KOPT-K1 (cell line): ENCODE data around the gene ADGRV1.

Experiments
- H3K27ac ChIP-seq: fragments of 200-600 bp; sonication (generic); 2 replicates; pipeline ENCODE4 v1.5.1; 2016; ENCODE audit warnings: antibody characterized with exemption, mild to moderate bottlenecking, low read depth, low read length; ENCODE audit not compliant: poor library complexity, severe bottlenecking
- H3K36me3 ChIP-seq: fragments of 200-600 bp; sonication (generic); 2 replicates; pipeline ENCODE4 v1.5.1; 2017; ENCODE audit warnings: antibody characterized with exemption, mild to moderate bottlenecking, low read length, moderate library complexity; ENCODE audit not compliant: insufficient read depth
- H3K9me3 ChIP-seq: fragments of 200-600 bp; sonication (generic); 2 replicates; pipeline ENCODE4 v1.5.1; 2017; ENCODE audit warnings: antibody characterized with exemption, low read length, mild to moderate bottlenecking; ENCODE audit not compliant: insufficient read depth, poor library complexity, severe bottlenecking

ADGRV1 gene

GRCh38 chr5:90558344-90559192 lies at the start of gene ADGRV1:
Gene ADGRV1 (plus strand): TSS chr5:90558797. CDS start chr5:90558896, 99 bp downstream.
- no peaks in the 10 kb centered on the region for H3K9me3 ChIP-seq
- H3K27ac ChIP-seq, result no peak within 1 kb of the TSS
- H3K36me3 ChIP-seq, result no peaks in the 10 kb centered on the region

DNA sequence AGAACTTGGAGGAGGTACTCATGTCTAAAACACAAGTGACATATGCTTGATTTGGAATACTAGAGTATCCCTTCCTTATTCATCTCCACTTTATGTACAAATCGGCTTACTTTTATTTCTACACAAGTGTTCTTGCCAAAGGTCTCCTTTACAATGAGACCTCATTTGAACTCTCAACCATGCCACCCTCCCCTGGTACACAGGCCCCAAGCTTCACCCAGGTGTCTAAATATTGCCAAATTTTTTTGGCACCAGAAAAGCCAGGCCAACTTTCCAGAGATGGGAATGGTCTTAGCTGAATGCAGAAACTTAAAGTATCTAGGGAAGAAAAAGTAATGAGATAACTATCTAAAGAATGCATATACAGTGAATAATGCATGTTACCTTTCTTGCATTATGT lies 48.2 kb upstream of the ADGRV1 start:
- Histone ChIP-seq H3K27ac (no peak overlapping the region), H3K9me3 (no peaks in the 10 kb centered on the region), H3K36me3 (peaks cover 5% of the 10 kb centered on the region)

GRCh38 chr5:90514520-90514919 lies 44.1 kb upstream of the ADGRV1 start:
- Histone ChIP-seq H3K36me3 (peaks cover 22% of the 10 kb centered on the region), H3K9me3 (no peaks in the 10 kb centered on the region), H3K27ac (no peak overlapping the region)

- Histone ChIP-seq H3K27ac (no peak overlapping the region), H3K36me3 (peaks cover 60% of the 10 kb centered on the region), H3K9me3 (no peaks in the 10 kb centered on the region)
These were observed 39.9 kb upstream of the ADGRV1 start for GRCh38 chr5:90518661-90519060.

DNA sequence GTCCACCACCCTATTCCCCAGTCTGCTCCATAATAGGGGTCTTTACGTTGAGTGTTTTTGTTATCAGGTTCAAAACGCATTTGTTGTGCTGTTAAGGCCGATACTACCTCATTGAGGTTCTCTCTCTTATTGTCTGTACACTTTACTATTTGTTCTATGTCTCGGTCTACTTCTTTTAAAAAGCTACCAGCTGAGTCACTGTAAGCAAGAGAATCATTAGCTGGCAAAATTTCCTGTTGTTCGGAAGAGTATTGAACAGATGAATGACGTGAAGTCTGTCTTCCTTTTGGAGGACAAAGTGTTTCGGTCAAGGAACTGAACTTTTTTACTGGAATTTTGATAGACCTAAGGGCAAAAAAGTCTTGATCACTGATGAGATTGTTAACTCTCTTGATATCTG lies 39.5 kb upstream of the ADGRV1 start:
- Histone ChIP-seq H3K9me3 (no peaks in the 10 kb centered on the region), H3K36me3 (peaks cover 64% of the 10 kb centered on the region), H3K27ac (no peak overlapping the region)

- H3K27ac ChIP-seq, result peak overlapping the region; percentile 68
- peaks cover 19% of the 10 kb centered on the region for H3K36me3 ChIP-seq
- H3K9me3 ChIP-seq, result no peaks in the 10 kb centered on the region
These were observed 29.9 kb upstream of the ADGRV1 start for GRCh38 chr5:90528601-90529193.

- H3K27ac ChIP-seq, result peak within 1 kb of the TSS; percentile 68
- no peaks in the 10 kb centered on the region for H3K9me3 ChIP-seq
- H3K36me3 ChIP-seq, result peaks cover 13% of the 10 kb centered on the region
These were observed 29.2 kb upstream of the ADGRV1 start, which contains the start of gene LYSMD3 for GRCh38 chr5:90529194-90529938. Gene LYSMD3 (minus strand): TSS chr5:90529584. CDS start chr5:90525289, 4,295 bp downstream.

DNA sequence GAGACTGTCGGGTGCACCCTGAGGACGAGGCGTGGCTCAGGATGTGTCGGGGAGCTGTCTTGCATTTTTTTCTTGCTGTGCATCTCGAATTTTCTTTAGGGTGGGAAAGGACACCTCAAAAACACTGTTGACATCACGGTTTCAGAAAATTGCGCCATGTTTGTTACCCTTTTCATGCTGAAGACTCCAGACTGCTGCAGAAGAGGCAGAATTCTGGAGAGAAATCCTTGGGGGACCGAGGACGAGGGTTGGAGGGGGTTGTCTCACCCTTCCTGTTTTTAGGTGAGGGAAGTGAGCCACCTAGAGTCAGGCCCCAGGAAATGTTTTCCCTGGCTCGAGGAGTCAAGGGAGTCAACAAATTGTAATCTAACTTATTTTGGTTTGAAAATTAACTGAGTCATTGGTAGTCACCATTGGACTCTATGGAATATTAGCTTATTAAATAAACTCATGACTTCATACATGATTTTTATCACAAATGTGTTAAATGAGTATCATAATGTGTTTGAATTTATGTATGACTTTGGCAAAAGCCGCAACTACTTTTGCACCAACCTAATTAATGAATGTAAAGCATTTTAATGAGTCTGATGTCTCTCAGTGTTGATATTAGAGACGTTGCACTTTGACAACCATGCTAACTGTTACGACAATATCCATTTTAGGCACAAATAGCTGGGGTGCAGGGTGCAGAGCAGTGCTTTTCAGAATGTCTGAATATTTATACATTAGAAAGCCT lies 28.5 kb upstream of the ADGRV1 start:
- Histone ChIP-seq H3K27ac (peak overlapping the region; percentile 68), H3K9me3 (no peaks in the 10 kb centered on the region), H3K36me3 (peaks cover 5% of the 10 kb centered on the region)

- no peak overlapping the region for H3K27ac ChIP-seq
- no peaks in the 10 kb centered on the region for H3K9me3 ChIP-seq
- H3K36me3 ChIP-seq, result 0 out of 2 replicates have a peak, but pooled peaks cover 4% of the 10 kb centered on the region
These were observed 27.7 kb upstream of the ADGRV1 start for GRCh38 chr5:90530736-90531487.

DNA sequence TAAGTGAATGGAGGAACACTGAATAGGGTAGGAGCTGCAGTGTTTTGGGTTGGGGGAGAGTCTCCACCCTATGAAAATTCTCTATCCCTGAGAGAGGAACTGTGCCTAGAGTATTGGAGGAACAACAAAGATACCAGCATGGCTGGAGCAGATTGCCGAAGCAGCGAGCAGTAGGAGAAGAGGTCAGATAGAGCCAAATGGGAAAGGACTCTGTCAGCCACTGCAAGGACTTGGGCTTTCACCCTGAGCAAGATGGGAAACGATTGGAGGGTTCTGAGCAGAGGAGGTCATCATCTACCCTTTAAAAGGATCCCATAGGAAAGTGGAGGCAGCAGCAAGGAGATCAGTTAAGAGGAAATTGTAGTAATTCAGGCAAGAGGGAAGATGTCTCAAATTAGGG lies 24.8 kb upstream of the ADGRV1 start:
- Histone ChIP-seq H3K36me3 (no peaks in the 10 kb centered on the region), H3K27ac (no peak overlapping the region), H3K9me3 (no peaks in the 10 kb centered on the region)

DNA sequence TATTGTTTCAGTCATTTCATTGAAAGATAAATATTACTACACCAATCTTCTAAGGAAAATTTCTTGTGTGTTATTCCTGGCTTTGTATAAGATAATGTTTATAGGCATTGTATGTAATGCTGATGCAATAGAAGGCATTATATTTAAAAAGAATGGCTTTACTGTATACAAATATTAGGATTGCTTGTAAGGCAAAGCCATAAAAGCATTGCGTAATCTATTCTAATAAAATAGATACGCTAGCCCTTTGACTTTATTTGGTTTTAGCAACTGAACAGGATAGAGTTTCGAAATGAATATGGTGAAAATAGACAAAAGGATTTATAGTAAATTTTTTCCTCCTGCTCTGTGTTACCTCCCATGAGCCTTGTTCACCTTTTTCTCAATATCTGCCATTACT lies 23.7 kb upstream of the ADGRV1 start:
- Histone ChIP-seq H3K36me3 (no peaks in the 10 kb centered on the region), H3K9me3 (no peaks in the 10 kb centered on the region)

GRCh38 chr5:90542827-90543519 lies 15.6 kb upstream of the ADGRV1 start:
- H3K9me3 ChIP-seq, result no peaks in the 10 kb centered on the region

More for the DNA sequence above, 23.7 kb upstream of the ADGRV1 start:
- H3K27ac ChIP-seq, result no peak overlapping the region

DNA sequence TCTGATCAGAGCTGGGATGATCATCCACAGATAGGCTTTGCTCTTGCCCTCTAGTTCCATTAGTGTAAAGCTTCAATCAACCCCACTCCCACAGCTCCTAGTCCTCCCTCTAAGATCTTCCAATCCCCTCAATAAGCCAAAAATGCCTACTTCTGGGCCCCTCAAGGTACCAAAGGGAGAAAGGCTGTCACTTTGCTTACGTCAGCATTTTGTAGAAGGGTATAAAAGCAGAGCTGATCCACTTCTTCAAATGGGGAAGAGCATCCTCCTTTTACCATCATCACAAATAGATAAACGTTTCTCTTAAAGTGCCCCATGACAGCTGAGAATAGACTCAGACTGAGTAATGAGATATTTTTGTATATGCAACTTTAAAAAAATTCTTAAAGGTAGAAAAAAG lies 13.1 kb upstream of the ADGRV1 start:
- H3K9me3 ChIP-seq, result no peaks in the 10 kb centered on the region
- H3K36me3 ChIP-seq, result no peaks in the 10 kb centered on the region
- H3K27ac ChIP-seq, result no peak overlapping the region

More at GRCh38 chr5:90542827-90543519, 15.6 kb upstream of the ADGRV1 start:
- no peaks in the 10 kb centered on the region for H3K36me3 ChIP-seq
- no peak overlapping the region for H3K27ac ChIP-seq
